IMR-90 (cell line): Measurements from ENCODE around the gene ASTN2. TPM values are rescaled to one million over a fixed set of nuclear protein-coding genes. Genes with fewer than 3 reads are reported as not detected.

Experiments
- ATAC-seq: fragments of 200-7000 bp; cut with Tn5 transposase; 2 replicates; pipeline ENCODE4 v1.9.1; 2020; ENCODE audit warnings: low read depth, mild to moderate bottlenecking, moderate library complexity
- BruUV-seq: library from RNA; stranded (reverse); fragments of 400-500 nt; replicated peaks from 2 replicates; lab custom pipeline; 2021; lab: Mats Ljungman, UMichigan
- CTCF ChIA-PET: fragments of 300-600 bp; formaldehyde crosslinking; extraction: SDS; loops from one replicate; lab custom pipeline; 2021; ENCODE audit warnings: antibody characterized with exemption; lab: Yijun Ruan, JAX
- POLR2A ChIA-PET: fragments of 300-600 bp; sonication (Branson Sonifier 250); formaldehyde crosslinking; loops from one replicate; lab custom pipeline; 2022; ENCODE audit warnings: antibody characterized with exemption; ENCODE audit not compliant: unreplicated experiment; lab: Charles Lee
- DNase-seq: peaks from one replicate; pipeline ENCODE4 v3.0.0; 2013
- H2AFZ ChIP-seq: replicated peaks from 2 replicates; pipeline ENCODE3; 2013; ENCODE audit warnings: low read length, mild to moderate bottlenecking; ENCODE audit not compliant: poor library complexity
- H2AK5ac ChIP-seq: 2 replicates; pipeline ENCODE4 v1.6.1; 2013; ENCODE audit warnings: low read depth, low read length, inconsistent platforms
- H2AK9ac ChIP-seq: replicated peaks from 2 replicates; pipeline ENCODE3; 2013; ENCODE audit warnings: mild to moderate bottlenecking, low read depth, low read length, moderate library complexity; ENCODE audit not compliant: poor library complexity
- H2BK120ac ChIP-seq: 2 replicates; pipeline ENCODE4 v1.6.1; 2013; ENCODE audit warnings: low read depth, low read length, inconsistent platforms
- H2BK15ac ChIP-seq: 3 replicates; pipeline ENCODE4 v1.6.1; 2013; ENCODE audit warnings: low read depth, low read length, inconsistent platforms
- H2BK20ac ChIP-seq: 2 replicates; pipeline ENCODE4 v1.6.1; 2013; ENCODE audit warnings: low read depth, mild to moderate bottlenecking, inconsistent platforms, low read length, moderate library complexity
- H2BK5ac ChIP-seq: 2 replicates; pipeline ENCODE4 v1.6.1; 2013; ENCODE audit warnings: mild to moderate bottlenecking, low read depth, low read length, inconsistent platforms; ENCODE audit not compliant: poor library complexity, severe bottlenecking
- H3K14ac ChIP-seq: replicated peaks from 2 replicates; pipeline ENCODE4 v1.6.1; 2013; ENCODE audit warnings: low read depth, low read length, inconsistent platforms
- H3K18ac ChIP-seq: 2 replicates; pipeline ENCODE4 v1.6.1; 2013; ENCODE audit warnings: low read depth, low read length, control low read depth
- H3K23ac ChIP-seq: 2 replicates; pipeline ENCODE4 v1.6.1; 2013; ENCODE audit warnings: low read depth, low read length, inconsistent platforms
- H3K27ac ChIP-seq: 2 replicates; pipeline ENCODE4 v1.5.1; 2013; ENCODE audit warnings: mild to moderate bottlenecking, control low read depth, low read length; ENCODE audit not compliant: insufficient read depth
- H3K27me3 ChIP-seq: 2 replicates; pipeline ENCODE4 v1.6.1; 2013; ENCODE audit warnings: low read length; ENCODE audit not compliant: control insufficient read depth, insufficient read depth
- H3K36me3 ChIP-seq: 2 replicates; pipeline ENCODE4 v1.6.1; 2013; ENCODE audit warnings: low read length, mixed read lengths; ENCODE audit not compliant: control insufficient read depth, insufficient read depth
- H3K4ac ChIP-seq: 2 replicates; pipeline ENCODE4 v1.6.1; 2013; ENCODE audit warnings: low read depth, low read length, inconsistent platforms
- H3K4me1 ChIP-seq: 2 replicates; pipeline ENCODE4 v1.6.1; 2013; ENCODE audit warnings: low read length, mixed read lengths; ENCODE audit not compliant: control insufficient read depth, insufficient read depth
- H3K4me2 ChIP-seq: 2 replicates; pipeline ENCODE4 v1.6.1; 2013; ENCODE audit warnings: low read depth, mild to moderate bottlenecking, control low read depth, low read length, moderate library complexity
- H3K4me3 ChIP-seq: 2 replicates; pipeline ENCODE4 v1.5.1; 2013; ENCODE audit warnings: low read depth, mild to moderate bottlenecking, control low read depth, low read length, moderate library complexity; ENCODE audit not compliant: insufficient read depth
- H3K56ac ChIP-seq: 2 replicates; pipeline ENCODE4 v1.6.1; 2013; ENCODE audit warnings: low read length, inconsistent platforms; ENCODE audit not compliant: insufficient read depth; ENCODE audit errors: extremely low read depth
- H3K79me1 ChIP-seq, 2 experiments: 2 replicates each; pipeline ENCODE4 v1.6.1; 2013; ENCODE audit warnings: low read length in 2 of 2, inconsistent platforms in 1 of 2, low read depth in 1 of 2
- H3K9ac ChIP-seq: 2 replicates; pipeline ENCODE4 v1.6.1; 2013; ENCODE audit warnings: low read depth, low read length, control low read depth
- H3K9me1 ChIP-seq: 2 replicates; pipeline ENCODE4 v1.6.1; 2013; ENCODE audit warnings: low read length, inconsistent platforms; ENCODE audit not compliant: insufficient read depth
- H3K9me3 ChIP-seq: 2 replicates; pipeline ENCODE4 v1.6.1; 2013; ENCODE audit warnings: low read length; ENCODE audit not compliant: control insufficient read depth, insufficient read depth
- H4K20me1 ChIP-seq: 2 replicates; pipeline ENCODE4 v1.6.1; 2013; ENCODE audit warnings: low read length, inconsistent platforms; ENCODE audit not compliant: insufficient read depth
- H4K5ac ChIP-seq: 2 replicates; pipeline ENCODE4 v1.6.1; 2013; ENCODE audit warnings: mild to moderate bottlenecking, low read depth, low read length, control low read depth
- H4K8ac ChIP-seq, 2 experiments: 2 replicates each; pipeline ENCODE4 v1.6.1; 2013; ENCODE audit warnings: low read depth in 2 of 2, low read length in 2 of 2, control low read depth in 1 of 2, inconsistent platforms in 1 of 2
- H4K91ac ChIP-seq: 2 replicates; pipeline ENCODE4 v1.6.1; 2013; ENCODE audit warnings: low read depth, low read length, inconsistent platforms; ENCODE audit not compliant: insufficient read depth
- MAFK ChIP-seq: IDR thresholded peaks from 2 replicates; pipeline ENCODE4 v1.6.1; 2012; ENCODE audit warnings: low read depth, low read length, improper control_type of control experiment
- RCOR1 ChIP-seq: IDR thresholded peaks from 2 replicates; pipeline ENCODE4 v1.6.1; 2012; ENCODE audit warnings: mild to moderate bottlenecking, low read length, improper control_type of control experiment; ENCODE audit not compliant: insufficient replicate concordance
- WGBS, 2 experiments: methylation state at CpG; one replicate each; pipeline versions ENCODE4 v1.1.5 to v1.1.7; 2013; ENCODE audit warnings: missing lambda C conversion rate in 2 of 2; ENCODE audit not compliant: insufficient read length in 1 of 2; ENCODE audit errors: extremely low coverage in 2 of 2; 5-methylcytosine and 5-hydroxymethylcytosine counted together
- dilution Hi-C: fragments of 300-500 bp; cut with HindIII; formaldehyde crosslinking; loops from one replicate; pipeline ENCODE4 v1.14.3; 2018; ENCODE audit warnings: low sequenced_read_pairs; ENCODE audit not compliant: unreplicated experiment
- in situ Hi-C: fragments of 300-500 bp; cut with MboI; formaldehyde crosslinking; loops from 3 replicates; pipeline ENCODE4 v1.14.3; 2019; ENCODE audit warnings: low sequenced_read_pairs, inconsistent platforms, mixed read lengths
- intact Hi-C: fragments of 100-400 bp; cut with micrococcal nuclease; formaldehyde crosslinking; loops from 2 replicates; pipeline ENCODE4 v1.10.0; 2022
- polyA plus RNA-seq, 3 experiments: library from polyadenylated mRNA; depleted of rRNA; stranded (reverse); fragments of >200 nt; gene quantifications; 2 replicates each; pipeline ENCODE4 v1.2.3, GENCODE V29; 2012; ENCODE audit warnings: low replicate concordance in 1 of 3
- total RNA-seq: library from RNA; depleted of rRNA; stranded (reverse); fragments of >200 nt; gene quantifications from 2 replicates; pipeline ENCODE4 v1.2.3, GENCODE V29; 2012
- TF ChIP-seq, protein P1 (sequence below): conservative IDR thresholded peaks from 2 replicates; pipeline ENCODE4 v1.5.1; 2012; ENCODE audit warnings: mild to moderate bottlenecking, low read depth, low read length, improper control_type of control experiment

Gene ASTN2
- total and polyA plus RNA-seq, 2 of the 4 experiments (the other 2 are of a cell fraction), result 3.8 to 6.8 TPM

GRCh38 chr9:117394655-117395054 is 20.2 kb downstream of the ASTN2 start:
- dilution Hi-C loops (no loop called here), in situ Hi-C loops (no loop called here), intact Hi-C loops (no loop called here)
- no peak overlapping the region for H2AK9ac ChIP-seq
- no peak overlapping the region for H4K5ac ChIP-seq
- no peak overlapping the region for H3K56ac ChIP-seq
- no peak overlapping the region for H2BK5ac ChIP-seq
- no peak overlapping the region for H3K14ac ChIP-seq
- H3K4me2 ChIP-seq, result no peak overlapping the region
- ChIA-PET CTCF (no interaction called here), POLR2A (no interaction called here)
- H4K20me1 ChIP-seq, result no peaks in the 10 kb centered on the region
- H3K27me3 ChIP-seq, result no peaks in the 10 kb centered on the region
- DNase-seq, result no peak
- no peak overlapping the region for H4K91ac ChIP-seq
- no TSS peak for BruUV-seq
- H2BK20ac ChIP-seq, result no peak overlapping the region
- H3K27ac ChIP-seq, result no peak overlapping the region
- TF ChIP-seq, protein P1, sequence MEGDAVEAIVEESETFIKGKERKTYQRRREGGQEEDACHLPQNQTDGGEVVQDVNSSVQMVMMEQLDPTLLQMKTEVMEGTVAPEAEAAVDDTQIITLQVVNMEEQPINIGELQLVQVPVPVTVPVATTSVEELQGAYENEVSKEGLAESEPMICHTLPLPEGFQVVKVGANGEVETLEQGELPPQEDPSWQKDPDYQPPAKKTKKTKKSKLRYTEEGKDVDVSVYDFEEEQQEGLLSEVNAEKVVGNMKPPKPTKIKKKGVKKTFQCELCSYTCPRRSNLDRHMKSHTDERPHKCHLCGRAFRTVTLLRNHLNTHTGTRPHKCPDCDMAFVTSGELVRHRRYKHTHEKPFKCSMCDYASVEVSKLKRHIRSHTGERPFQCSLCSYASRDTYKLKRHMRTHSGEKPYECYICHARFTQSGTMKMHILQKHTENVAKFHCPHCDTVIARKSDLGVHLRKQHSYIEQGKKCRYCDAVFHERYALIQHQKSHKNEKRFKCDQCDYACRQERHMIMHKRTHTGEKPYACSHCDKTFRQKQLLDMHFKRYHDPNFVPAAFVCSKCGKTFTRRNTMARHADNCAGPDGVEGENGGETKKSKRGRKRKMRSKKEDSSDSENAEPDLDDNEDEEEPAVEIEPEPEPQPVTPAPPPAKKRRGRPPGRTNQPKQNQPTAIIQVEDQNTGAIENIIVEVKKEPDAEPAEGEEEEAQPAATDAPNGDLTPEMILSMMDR, result no peak
- no peak for TF ChIP-seq MAFK
- no peak for TF ChIP-seq RCOR1
- no peaks in the 10 kb centered on the region for H3K9me3 ChIP-seq
- H2BK120ac ChIP-seq, result no peak overlapping the region
- WGBS, 2 experiments, result no CpG with 5 or more reads among the region's 4 CpGs
- no peak overlapping the region for H3K23ac ChIP-seq
- H3K4ac ChIP-seq, result no peak overlapping the region
- no peaks in the 10 kb centered on the region for H3K36me3 ChIP-seq
- no peak overlapping the region for H3K9ac ChIP-seq
- H3K18ac ChIP-seq, result no peak overlapping the region
- no peaks in the 10 kb centered on the region for H3K9me1 ChIP-seq
- ATAC-seq, result no peak
- no peak overlapping the region for H4K8ac ChIP-seq
- H2AK5ac ChIP-seq, result no peak overlapping the region
- H3K4me3 ChIP-seq, result no peak overlapping the region
- no peaks in the 10 kb centered on the region for H3K4me1 ChIP-seq
- H2AFZ ChIP-seq, result no peak overlapping the region
- H3K79me1 ChIP-seq, result no peaks in the 10 kb centered on the region
- no peak overlapping the region for H2BK15ac ChIP-seq
